Adrenal gland (tissue), 5 donors: ENCODE results near the gene BCL3.

Experiments used
- CTCF ChIP-seq, 6 experiments: fragments of 450-650 bp in 4 of 6; fragments of 200-600 bp in 2 of 6; sonication (generic) in 1 of 6; IDR thresholded peaks; 1 replicate in 5 of 6; 2 replicates in 1 of 6; pipeline versions ENCODE4 v1.5.1 to v1.8.0; 2016 to 2021; ENCODE audit warnings: antibody characterized with exemption in 6 of 6, mild to moderate bottlenecking in 2 of 6, moderate library complexity in 1 of 6
- POLR2A ChIP-seq, 2 donors: fragments of 450-650 bp; IDR thresholded peaks; one replicate each; pipeline ENCODE4 v1.6.1; 2017; ENCODE audit warnings: antibody characterized with exemption in 2 of 2, mild to moderate bottlenecking in 2 of 2, moderate library complexity in 1 of 2
- donor health status: DM: no; HTN: no; CAD: no.

DNA sequence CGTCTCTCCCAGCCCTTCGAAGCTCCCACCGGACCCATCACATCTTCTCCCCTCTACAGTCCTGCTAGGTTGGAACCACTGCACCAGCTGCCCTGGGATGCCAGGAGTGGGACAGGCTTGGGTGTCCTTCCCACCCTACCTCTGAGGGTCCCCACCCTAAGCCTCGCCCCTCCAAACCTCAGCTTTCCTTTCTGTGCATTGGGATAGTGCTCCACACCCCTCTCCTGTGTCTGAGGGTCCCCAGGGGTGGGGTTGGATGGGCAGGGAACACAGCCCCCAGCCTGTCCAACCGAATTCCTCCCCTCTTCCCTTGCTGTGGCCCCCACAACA, 1.9 kb upstream of the BCL3 start:
- TF ChIP-seq POLR2A (IDR thresholded peaks at IDR 0.05), result no peak
- no peak for TF ChIP-seq CTCF (IDR thresholded peaks at IDR 0.05)
